WI38 (cell line): ENCODE data around the gene C14orf39.

ENCODE experiments used
- H3K4me3 ChIP-seq: 2 replicates; pipeline ENCODE4 v1.5.1; 2011; ENCODE audit warnings: low read depth, mild to moderate bottlenecking, control low read depth, low read length
- TF ChIP-seq, protein P1 (sequence below): IDR thresholded peaks from 2 replicates; pipeline ENCODE4 v1.5.1; 2012; ENCODE audit warnings: low read depth, mild to moderate bottlenecking, control low read depth, low read length

The C14orf39 gene

GRCh38 chr14:60512126-60512525, 26.3 kb upstream of the C14orf39 start:
- no peak overlapping the region for H3K4me3 ChIP-seq
- TF ChIP-seq, protein P1, sequence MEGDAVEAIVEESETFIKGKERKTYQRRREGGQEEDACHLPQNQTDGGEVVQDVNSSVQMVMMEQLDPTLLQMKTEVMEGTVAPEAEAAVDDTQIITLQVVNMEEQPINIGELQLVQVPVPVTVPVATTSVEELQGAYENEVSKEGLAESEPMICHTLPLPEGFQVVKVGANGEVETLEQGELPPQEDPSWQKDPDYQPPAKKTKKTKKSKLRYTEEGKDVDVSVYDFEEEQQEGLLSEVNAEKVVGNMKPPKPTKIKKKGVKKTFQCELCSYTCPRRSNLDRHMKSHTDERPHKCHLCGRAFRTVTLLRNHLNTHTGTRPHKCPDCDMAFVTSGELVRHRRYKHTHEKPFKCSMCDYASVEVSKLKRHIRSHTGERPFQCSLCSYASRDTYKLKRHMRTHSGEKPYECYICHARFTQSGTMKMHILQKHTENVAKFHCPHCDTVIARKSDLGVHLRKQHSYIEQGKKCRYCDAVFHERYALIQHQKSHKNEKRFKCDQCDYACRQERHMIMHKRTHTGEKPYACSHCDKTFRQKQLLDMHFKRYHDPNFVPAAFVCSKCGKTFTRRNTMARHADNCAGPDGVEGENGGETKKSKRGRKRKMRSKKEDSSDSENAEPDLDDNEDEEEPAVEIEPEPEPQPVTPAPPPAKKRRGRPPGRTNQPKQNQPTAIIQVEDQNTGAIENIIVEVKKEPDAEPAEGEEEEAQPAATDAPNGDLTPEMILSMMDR = no peak

DNA sequence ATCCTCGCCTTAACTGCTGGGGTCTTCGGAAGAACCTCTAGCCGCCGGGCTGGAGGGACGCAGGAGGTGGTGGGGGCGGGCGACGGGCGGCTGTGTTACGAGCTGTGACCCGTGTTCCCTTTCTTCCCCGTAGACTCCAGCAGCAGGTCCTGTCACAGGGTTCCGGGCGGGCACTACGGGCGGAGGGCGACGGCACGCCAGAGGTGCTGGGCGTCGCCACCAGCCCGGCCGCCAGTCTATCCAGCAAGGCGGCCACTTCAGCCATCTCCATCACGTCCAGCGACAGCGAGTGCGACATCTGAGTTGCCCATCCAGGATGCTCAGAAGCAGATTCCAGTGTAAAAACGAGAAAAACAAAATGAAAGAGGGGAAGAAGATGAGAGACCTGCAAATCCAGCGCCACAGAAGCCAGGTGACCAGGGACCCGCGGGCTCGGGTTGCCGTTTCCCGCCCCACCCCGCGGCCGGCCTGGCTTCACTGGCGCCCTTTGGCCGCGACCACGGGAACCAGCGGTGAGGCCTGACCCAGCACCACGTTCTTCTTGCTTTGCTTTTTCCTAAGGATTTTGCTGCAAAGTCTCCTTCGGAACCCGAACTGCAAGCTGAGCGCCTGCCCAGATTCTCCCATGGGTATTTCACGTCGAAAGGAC, 25.2 kb upstream of the C14orf39 start:
- TF ChIP-seq, protein P1 = no peak
- no peak overlapping the region for H3K4me3 ChIP-seq

- H3K4me3 ChIP-seq = no peak overlapping the region
These were observed 24.5 kb upstream of the C14orf39 start for GRCh38 chr14:60510254-60510950.

DNA sequence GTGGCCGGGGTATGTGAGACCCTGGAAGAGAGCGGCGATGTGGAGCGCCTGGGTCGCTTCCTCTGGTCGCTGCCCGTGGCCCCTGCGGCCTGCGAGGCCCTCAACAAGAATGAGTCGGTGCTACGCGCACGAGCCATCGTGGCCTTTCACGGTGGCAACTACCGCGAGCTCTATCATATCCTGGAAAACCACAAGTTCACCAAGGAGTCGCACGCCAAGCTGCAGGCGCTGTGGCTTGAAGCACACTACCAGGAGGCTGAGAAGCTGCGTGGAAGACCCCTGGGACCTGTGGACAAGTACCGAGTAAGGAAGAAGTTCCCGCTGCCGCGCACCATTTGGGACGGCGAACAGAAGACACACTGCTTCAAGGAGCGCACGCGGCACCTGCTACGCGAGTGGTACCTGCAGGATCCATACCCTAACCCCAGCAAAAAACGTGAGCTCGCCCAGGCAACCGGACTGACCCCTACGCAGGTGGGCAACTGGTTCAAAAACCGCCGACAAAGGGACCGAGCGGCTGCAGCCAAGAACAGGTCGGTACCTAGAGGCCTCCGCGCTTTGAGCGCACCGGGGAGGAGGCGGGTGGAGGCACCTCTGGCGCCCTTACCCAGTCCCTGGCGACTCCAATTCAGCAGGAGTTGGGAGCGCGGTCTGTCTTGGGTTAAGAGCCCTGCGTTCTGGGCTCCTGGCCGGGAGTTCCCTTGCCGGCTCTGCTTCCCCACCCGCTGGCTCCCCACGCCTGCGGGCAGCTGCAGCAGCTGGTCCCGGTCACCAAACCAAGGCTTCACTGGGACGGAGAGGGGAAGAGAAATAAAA, 23.8 kb upstream of the C14orf39 start:
- no peak overlapping the region for H3K4me3 ChIP-seq
- TF ChIP-seq, protein P1 = no peak

More at GRCh38 chr14:60510254-60510950, 24.5 kb upstream of the C14orf39 start:
- TF ChIP-seq, protein P1 = no peak

DNA sequence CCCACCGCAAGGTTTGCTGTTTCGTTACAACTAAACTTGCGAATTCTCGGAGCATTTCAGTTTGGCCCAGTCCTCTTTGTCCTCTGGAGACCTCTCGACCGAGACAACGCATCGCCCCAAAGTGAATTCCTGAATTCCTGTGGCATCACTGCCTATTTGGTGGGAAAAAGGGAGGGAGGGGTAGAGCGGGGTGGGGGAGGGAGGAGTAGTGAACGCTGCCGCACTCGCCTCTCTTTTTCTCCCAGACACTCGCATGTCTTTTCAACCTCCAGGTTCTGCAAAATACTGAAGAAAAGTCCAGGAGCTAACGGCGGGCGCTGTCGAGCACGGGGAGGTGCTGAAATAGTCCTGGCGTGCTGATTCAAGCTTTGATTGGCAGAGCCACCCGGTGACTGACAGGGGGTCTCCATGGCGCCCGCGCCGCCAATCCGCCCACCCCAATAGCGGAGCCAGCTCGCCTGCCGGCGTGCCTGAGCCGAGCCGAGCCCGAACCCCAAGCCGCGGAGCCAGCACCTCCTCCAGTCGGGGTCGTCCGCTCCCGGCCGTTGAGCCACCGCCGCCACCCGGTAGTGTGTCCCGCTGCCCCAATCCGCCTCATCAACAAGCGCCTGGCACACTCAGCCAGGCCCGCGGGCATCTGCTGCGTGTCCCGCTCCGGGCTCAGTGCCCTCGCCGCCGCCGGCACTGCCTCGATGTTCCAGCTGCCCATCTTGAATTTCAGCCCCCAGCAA, 23.0 kb upstream of the C14orf39 start, which contains the start of gene SIX6:
Gene SIX6 (plus strand): TSS at position 440 of the 731 bp plus-strand sequence. CDS start 253 bp downstream, at position 693.
- no peak within 1 kb of the TSS for H3K4me3 ChIP-seq
- TF ChIP-seq, protein P1 = no peak

DNA sequence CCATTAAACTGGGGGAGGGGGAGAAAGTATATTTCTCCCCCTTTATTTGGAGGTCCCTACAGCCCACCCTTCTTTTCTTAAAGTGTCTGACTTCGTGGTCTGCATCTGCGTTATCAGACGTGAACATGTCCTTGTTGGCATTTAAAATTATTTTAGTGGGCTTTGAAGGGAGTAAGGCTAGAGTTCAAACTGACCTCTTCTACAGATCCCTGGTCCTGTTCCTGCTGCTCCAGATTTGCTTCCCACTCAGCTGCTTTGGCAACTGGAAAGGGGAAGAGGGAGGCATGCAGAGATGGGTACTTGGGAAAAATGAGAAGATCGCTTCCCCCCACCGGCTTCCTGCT, 22.5 kb upstream of the C14orf39 start:
- no peak overlapping the region for H3K4me3 ChIP-seq
- TF ChIP-seq, protein P1 = no peak
